ENCODE results near the gene DEPDC1B. TPM values are rescaled to one million over a fixed set of nuclear protein-coding genes. Genes with fewer than 3 reads are reported as not detected.

DEPDC1B gene
- total and polyA plus RNA-seq, 2 experiments from 2014 or later = 9.0 to 27.5 TPM

GRCh38 chr5:60584304-60584703 lies 115.7 kb downstream of the DEPDC1B start:
- H3K4me3 ChIP-seq = no peak overlapping the region
- H3K27ac ChIP-seq = no peak overlapping the region
- no peak for DNase-seq (ENCODE audit: low spot score)
- H2AFZ ChIP-seq = no peak overlapping the region
- H4K20me1 ChIP-seq (ENCODE audit: insufficient read depth, poor library complexity, severe bottlenecking) = no peaks in the 10 kb centered on the region
- no peaks in the 10 kb centered on the region for H3K4me1 ChIP-seq (ENCODE audit: insufficient read depth)
- H3K79me2 ChIP-seq = no peaks in the 10 kb centered on the region
- TF ChIP-seq EZH2 (IDR thresholded peaks at IDR 0.05; ENCODE audit: borderline replicate concordance) (no peak), CTCF (IDR thresholded peaks at IDR 0.05; ENCODE audit: poor library complexity) (no peak), EZH2phosphoT487 (IDR thresholded peaks at IDR 0.05; ENCODE audit: low read depth, severe bottlenecking, unreplicated experiment) (no peak)
- no peaks in the 10 kb centered on the region for H3K9me2 ChIP-seq (replicated peaks; ENCODE audit: insufficient read depth)
- no peaks in the 10 kb centered on the region for H3K9me3 ChIP-seq (ENCODE audit: low read depth)
- H3K4me2 ChIP-seq = no peak overlapping the region
- H3K36me3 ChIP-seq (replicated peaks; ENCODE audit: insufficient read depth, low read depth) = no peaks in the 10 kb centered on the region
- no peaks in the 10 kb centered on the region for H3K27me3 ChIP-seq
- WGBS (ENCODE audit: low lambda C conversion rate, missing lambda C conversion rate) = 91% methylated on average over 2 of the region's 2 CpGs

- H3K27ac ChIP-seq = no peak overlapping the region
- H3K27me3 ChIP-seq = no peaks in the 10 kb centered on the region
- DNase-seq (ENCODE audit: low spot score) = no peak
Observed at GRCh38 chr5:60583616-60584015, 116.3 kb downstream of the DEPDC1B start.

GRCh38 chr5:60578315-60578714 lies 121.7 kb downstream of the DEPDC1B start:
- no peak overlapping the region for H3K4me2 ChIP-seq

More at GRCh38 chr5:60583616-60584015, 116.3 kb downstream of the DEPDC1B start:
- no peaks in the 10 kb centered on the region for H3K79me2 ChIP-seq
- no peak overlapping the region for H3K4me2 ChIP-seq
- no peaks in the 10 kb centered on the region for H3K4me1 ChIP-seq (ENCODE audit: insufficient read depth)
- H3K4me3 ChIP-seq = no peak overlapping the region
- no peak overlapping the region for H2AFZ ChIP-seq
- no peak for TF ChIP-seq EZH2phosphoT487 (IDR thresholded peaks at IDR 0.05; ENCODE audit: low read depth, severe bottlenecking, unreplicated experiment)
- no peak for TF ChIP-seq CTCF (IDR thresholded peaks at IDR 0.05; ENCODE audit: poor library complexity)
- no peak for TF ChIP-seq EZH2 (IDR thresholded peaks at IDR 0.05; ENCODE audit: borderline replicate concordance)
- no peaks in the 10 kb centered on the region for H3K9me3 ChIP-seq (ENCODE audit: low read depth)
- no peaks in the 10 kb centered on the region for H4K20me1 ChIP-seq (ENCODE audit: insufficient read depth, poor library complexity, severe bottlenecking)
- no peaks in the 10 kb centered on the region for H3K36me3 ChIP-seq (replicated peaks; ENCODE audit: insufficient read depth, low read depth)
- H3K9me2 ChIP-seq (replicated peaks; ENCODE audit: insufficient read depth) = no peaks in the 10 kb centered on the region

More at GRCh38 chr5:60578315-60578714, 121.7 kb downstream of the DEPDC1B start:
- DNase-seq (ENCODE audit: low spot score) = no peak
- H3K27ac ChIP-seq = no peak overlapping the region
- no peaks in the 10 kb centered on the region for H3K4me1 ChIP-seq (ENCODE audit: insufficient read depth)
- H3K79me2 ChIP-seq = no peaks in the 10 kb centered on the region
- H2AFZ ChIP-seq = no peak overlapping the region
- 97% methylated on average over 3 of the region's 3 CpGs for WGBS (ENCODE audit: low lambda C conversion rate, missing lambda C conversion rate)
- no peaks in the 10 kb centered on the region for H3K9me3 ChIP-seq (ENCODE audit: low read depth)
- no peaks in the 10 kb centered on the region for H3K36me3 ChIP-seq (replicated peaks; ENCODE audit: insufficient read depth, low read depth)
- no peaks in the 10 kb centered on the region for H4K20me1 ChIP-seq (ENCODE audit: insufficient read depth, poor library complexity, severe bottlenecking)
- no peak overlapping the region for H3K4me3 ChIP-seq
- TF ChIP-seq CTCF (IDR thresholded peaks at IDR 0.05; ENCODE audit: poor library complexity) (no peak), EZH2phosphoT487 (IDR thresholded peaks at IDR 0.05; ENCODE audit: low read depth, severe bottlenecking, unreplicated experiment) (no peak), EZH2 (IDR thresholded peaks at IDR 0.05; ENCODE audit: borderline replicate concordance) (no peak)
- no peaks in the 10 kb centered on the region for H3K9me2 ChIP-seq (replicated peaks; ENCODE audit: insufficient read depth)
- H3K27me3 ChIP-seq = no peaks in the 10 kb centered on the region

All from hepatocyte (in vitro differentiated cells).